22Rv1 (cell line): ENCODE results near the gene ICA1.

Experiments used
- ZFX ChIP-seq: fragments of 450-650 bp; IDR thresholded peaks from 2 replicates; pipeline ENCODE4 v1.6.1; 2017; ENCODE audit warnings: antibody characterized with exemption, borderline replicate concordance
- TF ChIP-seq, protein P1 (sequence below): fragments of 450-650 bp; IDR thresholded peaks from 2 replicates; pipeline ENCODE4 v1.5.1; 2017; ENCODE audit warnings: mild to moderate bottlenecking

DNA sequence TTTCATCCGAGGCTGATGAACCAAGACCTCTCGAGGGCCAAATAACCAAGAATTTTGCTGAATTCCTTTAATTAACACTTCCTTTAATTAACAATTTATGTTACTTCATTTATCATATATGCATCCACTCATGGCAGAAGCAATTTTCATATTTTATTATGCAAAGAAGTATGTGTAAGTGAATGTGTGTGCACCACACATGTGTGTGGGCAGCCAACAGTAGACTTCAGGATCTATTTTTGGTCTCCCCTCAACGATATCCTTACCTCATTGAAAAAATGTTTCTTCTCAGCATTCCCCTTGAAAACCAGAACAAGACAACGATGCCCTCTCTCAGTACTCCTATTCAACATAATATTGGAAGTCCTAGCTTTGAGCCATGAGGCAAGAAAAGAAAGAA is 96.8 kb downstream of the ICA1 start:
- TF ChIP-seq, protein P1, sequence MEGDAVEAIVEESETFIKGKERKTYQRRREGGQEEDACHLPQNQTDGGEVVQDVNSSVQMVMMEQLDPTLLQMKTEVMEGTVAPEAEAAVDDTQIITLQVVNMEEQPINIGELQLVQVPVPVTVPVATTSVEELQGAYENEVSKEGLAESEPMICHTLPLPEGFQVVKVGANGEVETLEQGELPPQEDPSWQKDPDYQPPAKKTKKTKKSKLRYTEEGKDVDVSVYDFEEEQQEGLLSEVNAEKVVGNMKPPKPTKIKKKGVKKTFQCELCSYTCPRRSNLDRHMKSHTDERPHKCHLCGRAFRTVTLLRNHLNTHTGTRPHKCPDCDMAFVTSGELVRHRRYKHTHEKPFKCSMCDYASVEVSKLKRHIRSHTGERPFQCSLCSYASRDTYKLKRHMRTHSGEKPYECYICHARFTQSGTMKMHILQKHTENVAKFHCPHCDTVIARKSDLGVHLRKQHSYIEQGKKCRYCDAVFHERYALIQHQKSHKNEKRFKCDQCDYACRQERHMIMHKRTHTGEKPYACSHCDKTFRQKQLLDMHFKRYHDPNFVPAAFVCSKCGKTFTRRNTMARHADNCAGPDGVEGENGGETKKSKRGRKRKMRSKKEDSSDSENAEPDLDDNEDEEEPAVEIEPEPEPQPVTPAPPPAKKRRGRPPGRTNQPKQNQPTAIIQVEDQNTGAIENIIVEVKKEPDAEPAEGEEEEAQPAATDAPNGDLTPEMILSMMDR, result no peak
- TF ChIP-seq ZFX, result no peak
